Chondrocyte (in vitro differentiated cells): ENCODE measurements around the gene S100A16. TPM values are rescaled to one million over a fixed set of nuclear protein-coding genes. Genes with fewer than 3 reads are reported as not detected.

Source experiments
- DNase-seq: peaks from one replicate; pipeline ENCODE4 v3.0.0; 2021; ENCODE audit warnings: mixed read lengths, low spot score
- H3K27ac Mint-ChIP-seq: one replicate; pipeline ENCODE4 v1.8.0; 2021; ENCODE audit warnings: mild to moderate bottlenecking, moderate library complexity, mixed read lengths; ENCODE audit not compliant: unreplicated experiment
- H3K27me3 Mint-ChIP-seq: 2 replicates; pipeline ENCODE4 v1.8.0; 2021; ENCODE audit warnings: low read depth, mixed read lengths
- H3K36me3 Mint-ChIP-seq: 2 replicates; pipeline ENCODE4 v1.8.0; 2021; ENCODE audit warnings: low read depth, mixed read lengths
- H3K4me1 Mint-ChIP-seq: 2 replicates; pipeline ENCODE4 v1.8.0; 2021; ENCODE audit warnings: low read depth, mild to moderate bottlenecking, mixed read lengths
- H3K4me3 Mint-ChIP-seq: one replicate; pipeline ENCODE4 v1.8.0; 2021; ENCODE audit warnings: mild to moderate bottlenecking, moderate library complexity, mixed read lengths; ENCODE audit not compliant: unreplicated experiment
- H3K9me3 Mint-ChIP-seq: 2 replicates; pipeline ENCODE4 v1.8.0; 2021; ENCODE audit warnings: low read depth, mixed read lengths
- CTCF ChIP-seq: fragments of 200-600 bp; sonication (generic); IDR thresholded peaks from 2 replicates; pipeline ENCODE4 v1.5.0; 2021; ENCODE audit warnings: antibody characterized with exemption, mild to moderate bottlenecking, moderate library complexity
- total RNA-seq: library from RNA; stranded (reverse); gene quantifications from 3 replicates; pipeline ENCODE4 v1.2.1, GENCODE V29; 2021

S100A16 gene
- total RNA-seq, 1 donor from 2014 or later, result 111 TPM

GRCh38 chr1:153611356-153611755, 1.6 kb downstream of the S100A16 start:
- Mint-ChIP-seq H3K4me1 (peaks cover 48% of the 10 kb centered on the region), H3K9me3 (no peaks in the 10 kb centered on the region), H3K27me3 (no peaks in the 10 kb centered on the region), H3K27ac (peak overlapping the region; percentile 77), H3K36me3 (peaks cover 3% of the 10 kb centered on the region), H3K4me3 (peak overlapping the region; percentile 90)
- DNase-seq, result no peak
- no peak for TF ChIP-seq CTCF

- Mint-ChIP-seq H3K9me3 (no peaks in the 10 kb centered on the region), H3K36me3 (peaks cover 4% of the 10 kb centered on the region), H3K4me3 (peak overlapping the region; percentile 90), H3K27me3 (no peaks in the 10 kb centered on the region), H3K4me1 (peaks cover 48% of the 10 kb centered on the region), H3K27ac (peak overlapping the region; percentile 77)
- TF ChIP-seq CTCF, result no peak
- DNase-seq, result no peak
These were observed 2.1 kb downstream of the S100A16 start for GRCh38 chr1:153610811-153611301.

GRCh38 chr1:153610334-153610733, 2.6 kb downstream of the S100A16 start:
- Mint-ChIP-seq H3K9me3 (no peaks in the 10 kb centered on the region), H3K4me1 (peaks cover 48% of the 10 kb centered on the region), H3K27ac (peak overlapping the region; percentile 27), H3K27me3 (no peaks in the 10 kb centered on the region), H3K4me3 (peak overlapping the region; percentile 9), H3K36me3 (peaks cover 4% of the 10 kb centered on the region)
- TF ChIP-seq CTCF, result no peak
- DNase-seq, result no peak

GRCh38 chr1:153609585-153609907, 3.4 kb downstream of the S100A16 start:
- H3K9me3 Mint-ChIP-seq, result no peaks in the 10 kb centered on the region
- DNase-seq, result no peak
- peak overlapping the region; percentile 73 for H3K4me3 Mint-ChIP-seq
- no peak for TF ChIP-seq CTCF
- peaks cover 5% of the 10 kb centered on the region for H3K36me3 Mint-ChIP-seq
- H3K27me3 Mint-ChIP-seq, result no peaks in the 10 kb centered on the region
- H3K27ac Mint-ChIP-seq, result peak overlapping the region; percentile 97
- H3K4me1 Mint-ChIP-seq, result peaks cover 48% of the 10 kb centered on the region

GRCh38 chr1:153608742-153609584, 4.0 kb downstream of the S100A16 start:
- Mint-ChIP-seq H3K27ac (peak overlapping the region; percentile 97), H3K27me3 (no peaks in the 10 kb centered on the region), H3K4me3 (peak overlapping the region; percentile 73), H3K4me1 (peaks cover 48% of the 10 kb centered on the region), H3K9me3 (no peaks in the 10 kb centered on the region), H3K36me3 (peaks cover 5% of the 10 kb centered on the region)
- DNase-seq, result no peak
- no peak for TF ChIP-seq CTCF
